NCI-H2227 (cell line): Measurements from ENCODE around the gene ATRNL1.
A peak's percentile ranks its signal among the peaks of the same experiment; 100 is the strongest.
"Not testable (repeated sequence)": the region's sequence is repeated elsewhere in the genome, so short reads cannot be mapped to it uniquely, and the experiment has no call there.

Experiments used
- DNase-seq: peaks from one replicate; lab custom pipeline; 2025; ENCODE audit not compliant: unreplicated experiment; lab: John Stamatoyannopoulos, UW

The ATRNL1 gene

GRCh38 chr10:115402699-115403098 lies 309.5 kb downstream of the ATRNL1 start:
- no peak for DNase-seq

GRCh38 chr10:115405838-115406237 lies 312.7 kb downstream of the ATRNL1 start:
- DNase-seq = not testable (repeated sequence)

DNA sequence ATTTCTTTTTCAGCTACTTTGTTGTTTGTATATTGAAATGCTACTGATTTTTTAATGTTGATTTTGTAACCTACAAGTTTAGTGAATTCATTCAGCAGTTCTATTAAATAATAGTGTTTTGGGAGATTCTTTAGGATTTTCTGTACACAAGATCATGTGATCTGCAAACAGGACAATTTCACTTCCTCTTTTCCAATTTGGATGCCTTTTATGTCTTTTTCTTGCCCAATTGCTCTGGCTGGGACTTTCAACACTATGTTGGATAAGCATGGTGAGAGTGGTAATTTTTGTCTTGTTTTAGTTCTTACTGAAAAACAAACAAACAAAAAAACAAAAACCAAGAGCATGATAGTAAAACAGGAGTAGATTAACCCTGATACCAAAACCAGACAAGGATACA lies 316.2 kb downstream of the ATRNL1 start:
- DNase-seq = no peak

GRCh38 chr10:115417585-115418265 lies 324.6 kb downstream of the ATRNL1 start:
- no peak for DNase-seq

DNA sequence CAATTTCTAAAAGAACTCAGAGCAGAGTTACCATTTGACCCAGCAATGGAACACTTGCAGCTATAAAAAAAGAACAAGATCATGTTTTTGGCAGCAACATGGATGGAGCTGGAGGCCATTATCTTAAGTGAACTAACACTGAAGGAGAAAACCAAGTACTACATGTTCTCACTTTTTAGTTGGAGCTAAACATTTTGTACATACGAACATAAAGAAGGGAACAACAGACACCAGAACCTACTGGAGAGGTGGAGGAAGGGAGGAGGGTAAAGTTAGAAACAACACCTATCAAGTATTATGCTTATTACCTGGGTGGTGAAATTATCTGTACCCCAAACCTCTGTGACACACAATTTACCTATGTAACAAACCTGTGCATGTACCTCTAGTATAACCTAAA lies 329.5 kb downstream of the ATRNL1 start:
- no peak for DNase-seq

- DNase-seq = no peak
Observed at GRCh38 chr10:115427611-115428010, 334.4 kb downstream of the ATRNL1 start.

DNA sequence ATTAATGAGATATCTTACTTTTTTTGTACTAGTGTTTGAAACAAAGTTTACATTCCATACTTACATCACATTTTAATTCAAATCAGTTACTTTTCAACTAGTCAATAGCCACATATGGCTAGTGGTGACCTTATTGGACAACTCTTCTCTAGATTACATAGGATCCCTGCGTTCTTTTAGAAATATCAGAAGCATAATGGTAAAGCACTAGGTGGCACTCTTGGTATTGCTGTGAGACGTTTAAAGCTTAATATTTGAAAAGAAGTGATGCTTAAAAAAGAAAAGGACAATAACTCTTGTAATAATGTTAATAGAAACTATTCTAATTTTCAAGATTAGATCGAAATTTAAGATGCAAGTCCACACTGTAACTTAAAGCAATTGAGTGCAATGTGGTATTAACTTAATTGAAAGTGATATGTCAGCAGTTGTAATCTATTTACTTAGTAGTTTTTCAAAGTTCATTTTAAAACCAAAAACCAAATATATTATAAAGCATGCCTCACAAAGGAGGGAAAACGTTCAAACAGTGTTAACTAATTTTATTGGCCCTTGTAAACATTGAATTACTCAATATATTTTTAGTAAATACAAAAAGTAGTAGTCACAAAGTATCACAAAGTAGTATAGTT lies 339.1 kb downstream of the ATRNL1 start:
- peak; percentile 11 for DNase-seq

- DNase-seq = no peak
Observed at GRCh38 chr10:115436999-115437398, 343.8 kb downstream of the ATRNL1 start.

DNA sequence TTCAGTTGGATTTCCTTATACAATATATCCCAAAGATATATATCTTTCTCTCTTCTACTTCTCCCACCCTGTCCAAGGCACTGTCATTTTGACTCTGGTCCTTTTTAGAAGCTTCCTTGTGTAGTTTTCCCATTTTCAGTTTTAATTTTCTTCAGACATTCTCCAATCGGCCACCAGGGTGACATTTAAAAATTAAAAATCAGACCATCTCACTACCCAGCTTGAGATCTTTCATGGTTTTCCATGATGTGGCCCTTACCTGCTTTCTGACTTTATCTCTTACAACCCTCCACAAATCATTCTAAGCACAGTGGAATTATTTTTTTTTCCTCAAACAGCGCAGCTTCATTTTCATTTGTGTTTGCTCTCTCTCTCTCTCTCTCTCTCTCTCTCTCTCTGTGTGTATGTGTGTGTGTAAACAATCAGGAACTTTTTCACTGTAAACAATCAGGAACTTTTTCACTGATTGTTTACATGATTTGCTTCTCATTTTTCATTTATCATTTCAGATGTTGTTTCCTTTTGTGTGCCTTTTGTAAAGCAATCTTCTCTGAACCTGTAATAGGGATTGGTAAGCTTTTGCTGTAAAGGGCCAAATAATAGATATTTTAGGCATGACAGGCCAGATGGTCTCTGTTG lies 348.9 kb downstream of the ATRNL1 start:
- no peak for DNase-seq

- no peak for DNase-seq
Observed at GRCh38 chr10:115456812-115457211, 363.6 kb downstream of the ATRNL1 start.

- no peak for DNase-seq
Observed at GRCh38 chr10:115483294-115483693, 390.1 kb downstream of the ATRNL1 start.

DNA sequence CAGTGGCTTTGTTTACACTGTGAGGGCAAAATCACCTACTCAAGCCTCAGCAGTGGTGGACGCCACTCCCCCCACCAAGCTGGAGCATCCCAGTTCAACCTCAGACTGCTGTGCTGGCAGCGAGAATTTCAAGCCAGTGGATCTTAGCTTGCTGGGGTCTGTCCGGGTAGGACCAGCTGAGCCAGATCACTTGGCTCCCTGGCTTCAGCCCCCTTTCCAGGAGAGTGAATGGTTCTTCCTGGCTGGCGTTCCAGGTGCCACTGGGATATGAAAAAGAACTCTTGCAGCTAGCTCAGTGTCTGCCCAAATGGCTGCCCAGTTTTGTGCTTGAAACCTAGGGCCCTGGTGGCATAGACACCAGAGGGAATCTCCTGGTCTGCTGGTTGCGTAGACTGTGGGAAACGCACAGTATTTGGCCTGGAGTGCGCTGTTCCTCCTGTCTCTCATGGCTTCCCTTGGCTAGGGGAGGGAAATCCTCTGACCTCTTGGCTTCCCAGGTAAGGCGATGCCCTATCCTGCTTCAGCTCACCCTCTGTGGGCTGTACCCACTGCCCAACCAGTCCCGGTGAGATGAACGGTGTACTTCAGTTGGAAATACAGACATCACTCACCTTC lies 398.5 kb downstream of the ATRNL1 start:
- DNase-seq = no peak

DNA sequence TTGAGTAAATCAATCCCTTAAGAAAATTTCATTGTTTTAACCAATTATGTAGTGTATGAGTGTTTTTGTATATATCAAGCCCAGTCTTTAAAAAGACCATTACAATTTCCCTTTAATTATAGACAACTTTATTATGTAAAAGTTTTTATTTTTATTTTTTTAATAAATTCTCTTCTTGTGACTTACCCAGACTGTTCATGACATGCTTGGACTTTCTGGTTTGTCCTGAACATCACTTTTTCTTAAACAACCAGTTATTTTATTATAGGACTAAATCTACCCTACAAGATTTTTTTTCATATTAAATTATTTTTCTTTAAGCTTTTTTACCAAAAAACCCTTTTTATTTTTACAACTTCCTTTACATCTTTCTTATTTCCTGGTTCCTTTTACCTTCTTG lies 410.4 kb downstream of the ATRNL1 start:
- no peak for DNase-seq

GRCh38 chr10:115514895-115515294 lies 421.7 kb downstream of the ATRNL1 start:
- DNase-seq = no peak

DNA sequence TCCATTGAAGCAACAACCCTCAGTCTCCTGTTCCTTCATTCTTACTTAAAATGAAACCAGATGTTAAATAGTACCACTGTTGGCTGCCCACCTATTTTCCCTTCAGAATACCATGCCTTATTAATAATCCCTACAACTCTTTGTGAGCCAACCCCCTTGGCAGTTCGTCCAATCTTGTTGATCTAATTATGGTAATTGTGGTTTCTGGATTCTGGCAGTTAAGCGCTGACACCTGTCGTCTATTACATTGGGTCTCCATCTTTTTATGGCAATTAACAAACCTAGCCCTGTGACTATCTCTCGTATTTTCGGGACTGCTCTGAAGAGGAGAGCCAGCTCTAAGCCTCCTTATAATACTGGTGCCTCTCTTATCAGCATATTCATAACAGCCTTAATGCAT lies 432.0 kb downstream of the ATRNL1 start:
- DNase-seq = no peak

DNA sequence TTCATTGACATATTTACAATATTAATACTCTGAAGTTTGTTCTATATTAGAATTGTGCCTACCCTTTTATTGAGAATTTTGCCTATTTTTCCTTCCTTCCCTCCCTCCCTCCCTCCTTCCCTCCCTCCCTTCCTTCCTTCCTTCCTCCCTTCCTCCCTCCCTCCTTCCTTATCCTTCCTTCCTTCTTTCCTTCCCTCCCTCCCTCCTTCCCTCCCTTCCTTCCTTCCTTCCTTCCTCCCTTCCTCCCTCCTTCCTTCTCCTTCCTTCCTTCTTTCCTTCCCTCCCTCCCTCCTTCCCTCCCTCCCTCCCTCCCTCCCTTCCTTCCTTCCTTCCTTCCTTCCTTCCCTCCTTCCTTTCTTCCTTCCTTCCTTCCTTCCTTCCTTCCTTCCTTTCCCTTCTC lies 434.5 kb downstream of the ATRNL1 start:
- not testable (repeated sequence) for DNase-seq

- DNase-seq = not testable (repeated sequence)
Observed at GRCh38 chr10:115536401-115536800, 443.2 kb downstream of the ATRNL1 start.

GRCh38 chr10:115539142-115539762 lies 446.1 kb downstream of the ATRNL1 start:
- no peak for DNase-seq

- DNase-seq = no peak
Observed at GRCh38 chr10:115555887-115556402, 462.8 kb downstream of the ATRNL1 start.

GRCh38 chr10:115558252-115558651 lies 465.1 kb downstream of the ATRNL1 start:
- DNase-seq = no peak

GRCh38 chr10:115566867-115567266 lies 473.7 kb downstream of the ATRNL1 start:
- DNase-seq = no peak
